ENCODE results near the gene ZNF106.

ZNF106 gene

DNA sequence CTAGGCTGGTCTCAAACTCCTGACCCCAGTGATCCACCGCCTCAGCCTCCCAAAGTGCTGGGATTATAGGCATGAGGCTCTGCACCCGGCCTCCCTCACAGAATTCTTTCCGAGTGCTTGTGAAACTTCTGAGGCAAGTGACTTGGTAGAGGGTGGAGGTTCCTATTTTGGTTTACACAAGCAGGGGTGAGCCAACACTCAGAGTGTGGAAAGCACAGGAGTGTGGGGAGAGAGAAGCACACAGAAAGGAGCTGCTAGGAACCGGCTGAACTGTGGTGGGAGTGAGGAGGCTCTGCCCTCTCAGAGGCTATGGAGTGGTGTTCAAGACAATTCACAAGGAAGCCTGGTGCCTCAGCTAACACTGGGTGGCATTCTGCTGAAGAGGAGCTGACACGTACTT is 123.9 kb downstream of the ZNF106 start:
- no peak overlapping the region for H3K4me3 ChIP-seq (ENCODE audit: low read depth, low read length)
- TF ChIP-seq CTCF (IDR thresholded peaks at IDR 0.05; ENCODE audit: control insufficient read depth, extremely low read depth, insufficient read depth) = no peak
- no peak for DNase-seq (ENCODE audit: low read depth)

DNA sequence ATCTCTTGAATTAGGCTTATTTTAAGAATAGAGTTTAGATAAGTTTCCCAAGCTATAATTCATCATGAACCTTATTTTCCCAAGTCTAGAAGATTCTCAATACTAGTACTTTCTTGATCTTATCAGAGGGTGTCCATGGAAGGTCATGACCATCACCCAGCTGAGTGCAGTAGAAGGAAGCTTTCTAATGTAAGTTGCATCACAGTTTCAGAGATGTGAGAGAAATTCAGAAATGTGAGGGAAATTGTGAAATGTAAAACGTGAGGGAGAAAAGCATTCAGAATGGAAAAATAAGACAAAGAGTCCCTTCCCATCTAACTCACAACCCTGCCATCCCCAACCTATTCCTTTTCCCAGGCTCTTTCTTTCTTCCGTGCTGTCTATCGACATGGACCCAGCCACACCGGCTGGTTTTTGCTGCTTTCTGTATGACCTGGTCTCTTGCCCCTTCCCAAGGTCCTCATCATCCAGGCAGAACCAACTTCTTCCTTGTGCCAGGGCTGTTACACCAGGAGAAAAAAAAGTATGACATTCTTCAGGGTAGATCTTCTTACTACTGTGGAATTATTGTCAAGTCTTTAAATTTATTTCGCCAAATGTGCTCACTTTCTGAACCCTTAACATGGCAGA is 124.9 kb downstream of the ZNF106 start:
- no peak overlapping the region for H3K4me3 ChIP-seq (ENCODE audit: low read depth, low read length)
- no peak for DNase-seq (ENCODE audit: low read depth)
- no peak for TF ChIP-seq CTCF (IDR thresholded peaks at IDR 0.05; ENCODE audit: control insufficient read depth, extremely low read depth, insufficient read depth)

DNA sequence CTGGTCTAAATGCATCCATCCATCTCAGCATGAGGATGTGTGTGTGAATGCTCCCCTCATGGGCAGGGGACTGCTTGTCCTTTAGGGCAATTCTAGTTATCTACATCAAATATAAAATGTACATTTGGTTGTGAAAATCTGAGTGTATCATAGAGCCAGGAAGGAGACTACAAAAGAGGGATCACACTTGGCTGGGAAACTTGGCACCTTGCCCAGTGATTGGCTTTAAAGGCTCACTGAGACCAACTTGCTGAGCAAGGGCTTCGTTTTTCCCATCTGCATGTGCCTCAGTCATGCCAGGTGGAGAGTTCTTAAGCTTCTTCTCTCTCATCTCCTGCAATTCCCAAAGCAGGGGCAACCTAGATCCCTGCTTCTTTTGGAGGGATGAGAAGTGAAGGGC is 126.4 kb downstream of the ZNF106 start:
- H3K4me3 ChIP-seq (ENCODE audit: low read depth, low read length) = no peak overlapping the region
- TF ChIP-seq CTCF (IDR thresholded peaks at IDR 0.05; ENCODE audit: control insufficient read depth, extremely low read depth, insufficient read depth) = no peak
- DNase-seq (ENCODE audit: low read depth) = no peak

DNA sequence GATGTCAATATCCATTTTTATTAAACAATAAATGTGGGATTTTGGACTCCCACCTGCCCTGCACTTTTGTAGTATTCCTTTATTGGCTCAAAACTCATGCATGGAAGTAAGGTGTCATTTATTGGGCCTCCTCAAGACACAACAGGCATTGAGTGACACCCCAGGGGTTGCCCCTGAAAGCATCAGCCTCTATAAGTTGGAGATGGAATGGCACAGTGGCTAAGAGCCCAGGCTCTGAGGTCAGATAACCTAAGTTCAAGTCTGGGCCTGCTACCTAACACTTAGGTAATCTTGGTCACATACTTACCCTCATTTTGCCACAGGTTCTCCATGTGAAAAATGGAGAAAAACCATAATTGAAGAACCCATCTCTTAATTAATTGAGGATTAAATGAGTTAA is 127.0 kb downstream of the ZNF106 start:
- no peak for DNase-seq (ENCODE audit: low read depth)
- no peak for TF ChIP-seq CTCF (IDR thresholded peaks at IDR 0.05; ENCODE audit: control insufficient read depth, extremely low read depth, insufficient read depth)
- no peak overlapping the region for H3K4me3 ChIP-seq (ENCODE audit: low read depth, low read length)

GRCh38 chr15:42363487-42363886 is 127.5 kb downstream of the ZNF106 start:
- no peak for TF ChIP-seq CTCF (IDR thresholded peaks at IDR 0.05; ENCODE audit: control insufficient read depth, extremely low read depth, insufficient read depth)
- H3K4me3 ChIP-seq (ENCODE audit: low read depth, low read length) = no peak overlapping the region
- DNase-seq (ENCODE audit: low read depth) = no peak

Measured in LNCaP clone FGC (cell line).